SKM-1 (cell line): ENCODE results near the gene GNB3.

Source experiments
- DNase-seq: peaks from one replicate; lab custom pipeline; 2025; ENCODE audit not compliant: unreplicated experiment; lab: John Stamatoyannopoulos, UW

GNB3 gene

DNA sequence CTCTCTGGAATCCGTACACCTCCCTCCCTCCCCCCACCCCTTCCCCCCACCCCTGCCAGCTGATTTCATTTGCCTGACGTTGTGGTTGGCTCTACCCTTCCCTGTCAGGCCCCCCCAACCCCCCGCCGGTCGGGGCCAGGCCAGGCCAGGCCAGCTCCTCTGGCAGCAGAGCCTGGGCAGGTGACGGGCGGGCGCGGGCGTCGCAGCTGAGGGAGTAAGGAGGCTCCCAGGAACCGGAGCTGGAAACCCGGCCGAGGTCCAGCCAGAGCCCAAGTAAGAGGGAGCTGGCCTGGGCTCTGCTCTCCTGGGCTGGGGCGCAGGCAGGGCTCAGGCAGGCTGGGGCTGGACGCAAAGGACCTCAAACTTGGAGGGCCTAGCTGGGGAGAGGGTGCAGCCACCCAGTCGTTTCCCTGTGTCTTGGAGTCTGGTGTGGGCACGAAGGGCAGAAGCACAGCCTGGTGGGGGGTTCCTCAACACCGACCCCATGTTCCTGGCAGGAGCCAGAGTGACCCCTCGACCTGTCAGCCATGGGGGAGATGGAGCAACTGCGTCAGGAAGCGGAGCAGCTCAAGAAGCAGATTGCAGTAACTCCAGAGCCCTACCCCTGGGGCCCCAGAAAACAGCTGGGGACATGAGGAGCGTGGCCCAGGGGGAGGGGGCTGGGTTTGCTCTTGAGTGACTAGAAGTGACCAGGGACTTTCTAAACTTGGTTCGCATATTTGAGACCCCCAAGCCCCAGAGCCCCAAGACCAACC, at the start of gene GNB3:
GNB3 (plus strand) TSS at position 165 of the 755 bp plus-strand sequence; CDS start at position 528, 363 bp downstream.
- DNase-seq, result no peak

DNA sequence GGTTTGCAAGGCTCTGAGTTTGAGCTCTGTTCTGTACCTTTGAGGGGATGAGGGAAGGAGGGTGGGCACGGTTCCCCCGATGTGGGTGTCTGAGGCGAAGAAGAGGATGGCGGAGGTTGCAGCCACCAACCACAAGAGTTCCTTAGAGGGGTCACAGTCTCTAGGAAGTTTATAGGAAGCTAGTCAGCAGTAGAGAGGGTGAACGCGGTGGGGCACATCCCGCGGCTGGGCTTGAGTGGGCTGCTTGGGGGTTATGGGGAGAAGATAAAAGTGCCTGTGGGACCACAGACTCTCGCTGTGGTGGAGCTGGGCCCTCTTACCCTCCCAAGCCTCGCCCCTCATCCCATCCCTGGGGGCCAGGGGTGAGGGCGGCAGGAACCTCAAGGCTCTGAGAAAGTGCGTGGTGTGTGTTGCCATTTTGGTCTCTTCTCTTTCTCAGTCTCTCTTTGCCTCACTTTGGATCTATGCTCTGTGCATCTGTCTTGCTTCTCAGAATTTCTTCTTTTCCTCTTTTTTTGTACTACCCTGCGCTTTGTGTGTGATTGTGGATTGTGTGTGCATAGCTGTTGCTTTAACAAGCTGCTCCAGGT, 48.7 kb upstream of the GNB3 start:
- no peak for DNase-seq

GRCh38 chr12:6792522-6793201, 48.1 kb upstream of the GNB3 start:
- DNase-seq, result peak; percentile 42

DNA sequence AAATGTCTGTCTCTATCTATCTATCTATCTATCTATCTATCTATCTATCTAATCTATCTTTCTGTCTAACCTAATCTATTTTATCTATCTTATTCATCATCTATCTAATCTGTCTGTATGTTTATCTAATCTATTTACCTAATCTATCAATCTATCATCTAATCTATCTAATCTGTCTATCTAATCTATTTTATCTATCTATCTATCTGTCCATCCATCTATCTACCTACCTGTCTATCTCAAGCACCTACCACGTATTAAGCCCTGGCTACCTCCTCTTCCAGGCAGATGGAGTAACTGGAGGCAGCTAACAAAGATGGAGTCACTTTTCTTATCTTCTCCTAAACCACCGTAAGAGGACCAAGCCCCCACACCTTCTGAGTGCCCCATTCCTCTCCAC, 45.6 kb upstream of the GNB3 start:
- DNase-seq, result no peak

DNA sequence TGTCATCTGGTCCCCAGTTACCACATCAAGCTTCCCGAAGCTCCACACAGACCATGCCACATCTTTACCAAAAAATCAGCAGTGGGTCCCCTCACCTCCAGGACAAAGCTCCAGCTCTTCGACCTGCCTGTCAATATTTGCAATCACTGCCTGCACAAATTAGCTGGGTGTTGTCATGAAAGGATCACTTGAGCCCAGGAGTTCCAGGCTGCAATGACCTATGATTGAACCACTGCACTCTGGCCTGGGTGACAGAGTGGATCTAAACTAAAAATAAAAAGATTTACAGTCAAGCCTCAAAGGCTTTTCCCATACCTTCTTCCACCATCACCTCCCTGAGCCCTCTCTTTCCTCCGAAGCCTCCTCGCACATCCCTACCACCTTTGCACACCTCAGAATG, 44.1 kb upstream of the GNB3 start:
- DNase-seq, result no peak

- DNase-seq, result no peak
These were observed 41.6 kb upstream of the GNB3 start for GRCh38 chr12:6799147-6799546.

- no peak for DNase-seq
These were observed 33.6 kb upstream of the GNB3 start for GRCh38 chr12:6807170-6807569.

- DNase-seq, result no peak
These were observed 31.7 kb upstream of the GNB3 start for GRCh38 chr12:6809056-6809455.

GRCh38 chr12:6810758-6811157, 30.0 kb upstream of the GNB3 start:
- DNase-seq, result no peak

DNA sequence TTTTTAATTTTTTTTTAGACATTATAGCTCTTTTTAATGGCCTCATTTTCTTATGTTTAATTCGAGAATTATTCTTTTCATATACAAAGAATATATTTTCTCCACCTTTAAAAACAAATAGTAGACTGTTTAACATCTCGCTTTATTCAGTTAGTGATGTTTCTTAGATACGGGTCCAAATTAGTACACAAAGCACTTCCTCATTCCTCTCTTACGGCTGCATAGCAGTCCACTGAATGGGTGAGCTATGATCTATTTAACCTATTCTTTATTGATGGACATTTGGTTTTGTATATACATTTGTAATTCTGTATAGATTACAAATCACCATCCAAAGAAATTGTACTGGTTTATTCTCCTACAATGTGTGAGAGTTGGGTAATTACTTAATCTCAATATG, 27.4 kb upstream of the GNB3 start:
- no peak for DNase-seq

DNA sequence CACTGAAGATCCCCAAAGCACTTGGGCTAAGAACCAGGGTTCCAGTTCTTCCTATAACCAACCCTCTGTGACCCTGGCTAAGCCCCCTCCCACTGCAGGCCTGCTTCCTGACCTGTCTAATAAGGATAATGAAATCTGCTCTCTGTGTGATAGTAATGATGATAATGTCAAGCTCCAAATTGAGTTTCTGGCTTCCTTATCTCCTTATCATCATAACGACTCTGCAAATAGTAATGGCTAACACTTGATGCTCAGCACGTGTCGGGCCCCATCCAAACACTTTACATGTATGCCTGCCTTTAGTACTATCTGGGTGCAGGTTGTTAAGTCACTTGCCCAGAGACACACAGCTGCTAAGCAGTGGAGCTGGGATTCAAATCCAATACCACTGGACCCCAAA, 24.1 kb upstream of the GNB3 start:
- DNase-seq, result no peak

- no peak for DNase-seq
These were observed 23.6 kb upstream of the GNB3 start for GRCh38 chr12:6817098-6817497.

DNA sequence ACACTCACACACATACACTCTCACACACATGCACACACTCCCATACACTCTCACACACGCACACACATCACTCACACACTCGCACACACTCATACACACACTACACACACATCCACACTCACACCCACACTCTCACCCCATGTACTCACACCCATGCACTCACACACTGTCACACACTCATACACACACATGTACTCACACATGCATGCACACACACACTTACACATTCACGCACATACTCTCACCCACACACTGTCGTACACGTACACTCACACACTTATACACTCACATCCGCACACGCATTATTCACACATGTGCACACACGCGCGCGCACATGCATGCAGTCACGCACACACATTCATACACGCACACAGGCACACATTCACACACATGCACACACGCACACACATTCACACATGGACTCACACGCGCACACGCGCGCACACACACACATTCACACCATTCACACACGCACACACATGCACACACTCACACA, 23.0 kb upstream of the GNB3 start:
- DNase-seq, result no peak

- DNase-seq, result no peak
These were observed 22.5 kb upstream of the GNB3 start for GRCh38 chr12:6818222-6818621.

- no peak for DNase-seq
These were observed 22.1 kb upstream of the GNB3 start for GRCh38 chr12:6818645-6819044.

- no peak for DNase-seq
These were observed 21.4 kb upstream of the GNB3 start for GRCh38 chr12:6819106-6820030.

DNA sequence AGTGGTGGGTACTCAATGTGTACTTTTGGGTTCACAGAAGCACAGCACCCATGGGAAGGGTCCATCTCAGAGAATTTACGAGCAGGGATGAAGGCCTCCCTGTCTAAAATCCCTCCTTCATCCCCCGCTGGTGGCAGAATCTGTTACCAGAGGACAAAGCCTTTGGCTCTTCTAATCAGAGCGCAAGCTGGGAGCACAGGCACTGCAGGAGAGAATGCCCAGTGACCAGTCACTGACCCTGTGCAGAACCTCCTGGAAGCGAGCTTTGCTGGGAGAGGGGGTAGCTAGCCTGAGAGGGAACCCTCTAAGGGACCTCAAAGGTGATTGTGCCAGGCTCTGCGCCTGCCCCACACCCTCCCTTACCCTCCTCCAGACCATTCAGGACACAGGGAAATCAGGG, 20.6 kb upstream of the GNB3 start:
- DNase-seq, result no peak

GRCh38 chr12:6821591-6822425, 18.9 kb upstream of the GNB3 start, which contains the start of gene GPR162:
GPR162 (plus strand) TSS chr12:6821821; CDS start chr12:6823899, 2,078 bp downstream.
- DNase-seq, result no peak

DNA sequence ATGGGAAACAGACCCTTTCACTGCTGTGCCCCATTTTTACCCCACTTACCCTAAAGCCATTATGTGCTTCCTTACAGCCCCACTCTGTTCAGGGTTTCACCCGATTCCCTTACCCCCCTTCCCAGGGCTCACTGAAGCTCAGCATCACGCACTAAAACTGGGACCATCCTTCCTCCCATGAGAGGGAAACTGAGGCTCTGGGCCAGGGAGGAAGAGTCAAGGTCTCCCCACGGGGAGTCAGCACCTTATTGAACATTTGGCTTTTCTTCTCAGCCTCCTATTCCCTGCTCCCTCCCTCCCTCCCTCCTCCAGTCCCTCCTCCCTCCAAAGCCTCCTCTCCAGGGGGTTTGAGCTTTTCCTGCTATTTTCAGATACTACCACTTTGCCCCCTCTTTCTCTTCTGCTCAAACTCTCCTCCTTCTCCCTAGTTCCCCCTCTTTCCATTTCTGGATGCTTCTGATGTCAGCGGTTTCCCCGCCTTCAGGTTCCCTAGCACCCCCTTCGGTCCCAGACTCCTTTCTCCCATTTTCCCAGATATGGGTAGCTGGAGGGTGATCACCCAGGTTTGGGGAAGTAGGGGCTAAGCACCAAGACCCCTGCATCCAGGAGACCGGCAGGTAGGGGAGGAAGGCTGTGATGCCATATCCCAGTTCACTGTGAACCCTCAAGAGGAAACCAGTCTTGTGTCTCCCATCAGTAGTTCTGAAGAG, 18.1 kb upstream of the GNB3 start:
- no peak for DNase-seq
